ENCODE data around the gene NR4A2. TPM values are rescaled to one million over a fixed set of nuclear protein-coding genes. Genes with fewer than 3 reads are reported as not detected.

Gene NR4A2
- total RNA-seq, 1 experiment from 2014 or later = 1.1 TPM

DNA sequence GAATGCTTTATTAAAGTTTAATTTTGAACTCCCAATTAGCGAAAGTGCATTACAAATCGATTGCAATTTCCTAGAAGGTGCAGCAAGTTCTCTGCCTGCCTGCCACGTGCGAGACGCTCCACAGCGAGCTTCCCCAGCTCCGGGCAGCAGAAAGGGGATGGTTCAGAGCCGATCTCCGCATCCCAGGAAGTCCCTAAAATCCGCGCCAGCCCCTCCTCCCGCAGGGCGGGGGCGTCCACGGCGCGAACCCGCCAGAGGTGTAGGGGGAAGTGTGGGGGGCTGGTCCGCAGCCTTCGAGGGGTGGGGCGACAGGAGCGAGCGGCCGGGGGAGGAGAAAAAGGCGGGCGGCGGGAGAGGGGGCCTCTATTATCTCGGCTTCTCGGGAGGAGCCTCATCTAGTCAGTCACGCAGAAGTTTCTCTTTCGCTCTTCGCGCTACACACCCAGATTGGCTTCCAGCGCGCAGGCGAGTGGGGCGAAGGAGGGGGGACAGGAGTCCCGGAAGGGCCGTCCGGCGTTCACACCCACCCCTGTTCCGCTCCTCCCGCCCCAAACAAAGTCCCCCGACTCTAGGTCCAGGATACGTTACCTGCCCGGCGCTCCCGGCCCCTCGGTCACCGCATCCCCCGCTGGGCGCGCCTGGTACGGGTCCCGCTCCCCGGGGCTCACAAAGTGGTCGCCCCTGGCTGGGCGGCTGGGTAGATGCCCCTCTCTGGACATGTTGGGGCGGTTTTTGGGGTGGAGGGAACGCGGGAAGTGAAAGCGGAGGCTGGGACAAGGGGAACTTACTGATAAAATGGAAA, 9.1 kb upstream of the NR4A2 start:
- H3K27me3 ChIP-seq (replicated peaks; ENCODE audit: insufficient read depth, low read depth, low read length, poor library complexity) = no peaks in the 10 kb centered on the region
- POLR2A ChIA-PET (ENCODE audit: low non-redundant PET) = interaction anchor here (0.6 kb wide), 1 partner anchor 944 kb away, joined by 3 read pairs; no protein-coding TSS in a partner anchor
- BruUV-seq (replicated peaks) = no TSS peak
- H3K4me1 ChIP-seq (ENCODE audit: insufficient read depth, low read length, poor library complexity, severe bottlenecking) = peaks cover 42% of the 10 kb centered on the region
- peak overlapping the region; percentile 100 for H3K27ac ChIP-seq (ENCODE audit: low read depth, low read length, poor library complexity, severe bottlenecking)
- no peaks in the 10 kb centered on the region for H3K9me3 ChIP-seq (ENCODE audit: low read depth, low read length, poor library complexity, severe bottlenecking)
- intact Hi-C loops (cut with micrococcal nuclease; ENCODE audit: unreplicated experiment) = loop anchor here (2.0 to 10.0 kb wide), 4 partner anchors 59 to 851 kb away; no protein-coding TSS in a partner anchor
- H3K4me3 ChIP-seq (ENCODE audit: low read depth, low read length, poor library complexity, severe bottlenecking) = peak overlapping the region; percentile 88
- TF ChIP-seq, protein P1, sequence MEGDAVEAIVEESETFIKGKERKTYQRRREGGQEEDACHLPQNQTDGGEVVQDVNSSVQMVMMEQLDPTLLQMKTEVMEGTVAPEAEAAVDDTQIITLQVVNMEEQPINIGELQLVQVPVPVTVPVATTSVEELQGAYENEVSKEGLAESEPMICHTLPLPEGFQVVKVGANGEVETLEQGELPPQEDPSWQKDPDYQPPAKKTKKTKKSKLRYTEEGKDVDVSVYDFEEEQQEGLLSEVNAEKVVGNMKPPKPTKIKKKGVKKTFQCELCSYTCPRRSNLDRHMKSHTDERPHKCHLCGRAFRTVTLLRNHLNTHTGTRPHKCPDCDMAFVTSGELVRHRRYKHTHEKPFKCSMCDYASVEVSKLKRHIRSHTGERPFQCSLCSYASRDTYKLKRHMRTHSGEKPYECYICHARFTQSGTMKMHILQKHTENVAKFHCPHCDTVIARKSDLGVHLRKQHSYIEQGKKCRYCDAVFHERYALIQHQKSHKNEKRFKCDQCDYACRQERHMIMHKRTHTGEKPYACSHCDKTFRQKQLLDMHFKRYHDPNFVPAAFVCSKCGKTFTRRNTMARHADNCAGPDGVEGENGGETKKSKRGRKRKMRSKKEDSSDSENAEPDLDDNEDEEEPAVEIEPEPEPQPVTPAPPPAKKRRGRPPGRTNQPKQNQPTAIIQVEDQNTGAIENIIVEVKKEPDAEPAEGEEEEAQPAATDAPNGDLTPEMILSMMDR (conservative IDR thresholded peaks at IDR 0.05; ENCODE audit: low read depth, low read length) = no peak
- no peak for TF ChIP-seq EZH2 (IDR thresholded peaks at IDR 0.05; ENCODE audit: borderline replicate concordance, low read depth, low read length, poor library complexity, severe bottlenecking)
- H3K36me3 ChIP-seq (ENCODE audit: insufficient read depth, low read length, poor library complexity, severe bottlenecking) = no peaks in the 10 kb centered on the region
- peak; percentile 97 for DNase-seq (ENCODE audit: low spot score)
- CTCF ChIA-PET = interaction anchor here (0.7 kb wide), 1 partner anchor 728 kb away, joined by 9 read pairs; no protein-coding TSS in a partner anchor

DNA sequence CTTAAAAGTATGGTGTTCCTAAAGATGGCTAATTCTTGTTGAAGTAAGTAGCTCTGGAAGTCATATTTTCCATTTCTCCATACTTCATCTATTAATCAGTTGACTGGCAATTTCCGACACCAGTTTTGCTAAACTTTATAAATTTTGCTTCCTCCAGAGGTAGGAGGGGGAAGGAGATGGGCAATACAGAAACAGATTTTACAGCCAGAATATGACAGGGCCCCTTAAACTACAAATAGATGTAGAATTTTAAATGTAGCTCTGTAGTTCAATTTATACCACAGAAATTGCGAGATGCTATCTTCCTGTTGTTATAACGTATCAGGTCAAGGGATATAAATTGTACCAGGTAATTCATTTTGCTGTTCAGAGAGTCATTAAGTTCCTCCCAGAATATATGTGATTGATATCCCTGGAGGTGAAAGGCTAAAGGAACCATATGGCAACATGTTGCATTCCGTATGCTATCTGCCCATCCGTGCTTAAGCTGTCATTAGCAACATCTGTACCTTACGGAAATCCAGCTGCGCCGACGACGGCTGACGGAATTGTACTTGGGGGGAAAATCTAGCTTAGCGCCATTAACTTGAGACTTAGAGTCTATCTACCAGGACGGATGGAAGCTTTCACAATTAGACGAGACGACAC, 8.4 kb upstream of the NR4A2 start:
- CTCF ChIA-PET = interaction anchor here (0.7 kb wide), 1 partner anchor 727 kb away, joined by 9 read pairs; no protein-coding TSS in a partner anchor
- peak overlapping the region; percentile 100 for H3K27ac ChIP-seq (ENCODE audit: low read depth, low read length, poor library complexity, severe bottlenecking)
- intact Hi-C loops (cut with micrococcal nuclease; ENCODE audit: unreplicated experiment) = loop anchor here (2.0 to 10.0 kb wide), 4 partner anchors 60 to 851 kb away; no protein-coding TSS in a partner anchor
- BruUV-seq (replicated peaks) = TSS peak; percentile 46
- peak; percentile 67 for DNase-seq (ENCODE audit: low spot score)
- H3K9me3 ChIP-seq (ENCODE audit: low read depth, low read length, poor library complexity, severe bottlenecking) = no peaks in the 10 kb centered on the region
- no peaks in the 10 kb centered on the region for H3K36me3 ChIP-seq (ENCODE audit: insufficient read depth, low read length, poor library complexity, severe bottlenecking)
- H3K27me3 ChIP-seq (replicated peaks; ENCODE audit: insufficient read depth, low read depth, low read length, poor library complexity) = no peaks in the 10 kb centered on the region
- peak overlapping the region; percentile 88 for H3K4me3 ChIP-seq (ENCODE audit: low read depth, low read length, poor library complexity, severe bottlenecking)
- TF ChIP-seq EZH2 (IDR thresholded peaks at IDR 0.05; ENCODE audit: borderline replicate concordance, low read depth, low read length, poor library complexity, severe bottlenecking) = no peak
- TF ChIP-seq, protein P1 (conservative IDR thresholded peaks at IDR 0.05; ENCODE audit: low read depth, low read length) = no peak
- H3K4me1 ChIP-seq (ENCODE audit: insufficient read depth, low read length, poor library complexity, severe bottlenecking) = peaks cover 49% of the 10 kb centered on the region
- POLR2A ChIA-PET (ENCODE audit: low non-redundant PET) = no interaction called here

DNA sequence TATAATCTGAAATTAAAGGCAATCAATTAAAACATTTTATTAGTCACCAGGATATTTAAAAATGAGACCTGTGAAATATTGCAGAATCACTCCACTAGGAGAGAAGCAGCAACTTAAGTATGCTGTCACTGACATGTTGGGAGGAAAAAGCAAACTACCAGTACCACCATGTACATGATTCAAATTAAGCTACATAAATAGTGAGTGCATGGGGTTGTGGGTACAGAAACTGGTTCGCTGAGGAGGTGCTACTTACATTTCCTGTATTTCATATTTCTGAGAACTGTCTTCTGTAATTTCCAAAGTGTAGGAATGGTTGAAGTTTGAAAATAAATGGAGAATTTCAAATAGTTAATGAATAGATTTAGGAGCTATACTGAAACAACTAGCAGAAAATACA, 7.9 kb upstream of the NR4A2 start:
- POLR2A ChIA-PET (ENCODE audit: low non-redundant PET) = no interaction called here
- no peak for DNase-seq (ENCODE audit: low spot score)
- BruUV-seq (replicated peaks) = no TSS peak
- Histone ChIP-seq H3K4me1 (ENCODE audit: insufficient read depth, low read length, poor library complexity, severe bottlenecking) (peaks cover 53% of the 10 kb centered on the region), H3K36me3 (ENCODE audit: insufficient read depth, low read length, poor library complexity, severe bottlenecking) (no peaks in the 10 kb centered on the region), H3K27me3 (replicated peaks; ENCODE audit: insufficient read depth, low read depth, low read length, poor library complexity) (no peaks in the 10 kb centered on the region), H3K27ac (ENCODE audit: low read depth, low read length, poor library complexity, severe bottlenecking) (peak overlapping the region; percentile 100), H3K4me3 (ENCODE audit: low read depth, low read length, poor library complexity, severe bottlenecking) (peak overlapping the region; percentile 88), H3K9me3 (ENCODE audit: low read depth, low read length, poor library complexity, severe bottlenecking) (no peaks in the 10 kb centered on the region)
- intact Hi-C loops (cut with micrococcal nuclease; ENCODE audit: unreplicated experiment) = loop anchor here (2.0 to 10.0 kb wide), 4 partner anchors 60 to 852 kb away; no protein-coding TSS in a partner anchor
- CTCF ChIA-PET = no interaction called here
- TF ChIP-seq, protein P1 (conservative IDR thresholded peaks at IDR 0.05; ENCODE audit: low read depth, low read length) = no peak
- TF ChIP-seq EZH2 (IDR thresholded peaks at IDR 0.05; ENCODE audit: borderline replicate concordance, low read depth, low read length, poor library complexity, severe bottlenecking) = no peak
